Smooth muscle cell (in vitro differentiated cells): ENCODE measurements around the gene JAKMIP2. TPM values are rescaled to one million over a fixed set of nuclear protein-coding genes. Genes with fewer than 3 reads are reported as not detected.
A peak's percentile ranks its signal among the peaks of the same experiment; 100 is the strongest.

Experiments used
- DNase-seq: peaks from one replicate; lab custom pipeline; 2025; ENCODE audit not compliant: unreplicated experiment; lab: John Stamatoyannopoulos, UW
- H2AFZ ChIP-seq: fragments of 200-600 bp; sonication (generic); 2 replicates; pipeline ENCODE4 v1.6.0; 2016; ENCODE audit warnings: antibody characterized with exemption, low read depth, mild to moderate bottlenecking
- H3F3A ChIP-seq: fragments of 200-600 bp; sonication (generic); 2 replicates; pipeline ENCODE4 v1.6.0; 2017; ENCODE audit warnings: antibody characterized with exemption, low read depth
- H3K27ac ChIP-seq: fragments of 200-600 bp; sonication (generic); 2 replicates; pipeline ENCODE4 v1.5.1; 2016; ENCODE audit warnings: low read depth, mild to moderate bottlenecking
- H3K27me3 ChIP-seq: fragments of 200-600 bp; sonication (generic); 2 replicates; pipeline ENCODE4 v1.6.1; 2016; ENCODE audit warnings: low read depth, mild to moderate bottlenecking
- H3K36me3 ChIP-seq: fragments of 200-600 bp; sonication (generic); 2 replicates; pipeline ENCODE4 v1.5.1; 2016; ENCODE audit warnings: low read depth
- H3K4me1 ChIP-seq: fragments of 200-600 bp; sonication (generic); 2 replicates; pipeline ENCODE4 v1.5.1; 2016; ENCODE audit warnings: low read depth
- H3K4me2 ChIP-seq: fragments of 200-600 bp; sonication (generic); 2 replicates; pipeline ENCODE4 v1.6.0; 2016; ENCODE audit warnings: mild to moderate bottlenecking
- H3K4me3 ChIP-seq: fragments of 200-600 bp; sonication (generic); 2 replicates; pipeline ENCODE4 v1.5.1; 2016; ENCODE audit warnings: mild to moderate bottlenecking
- H3K79me2 ChIP-seq: fragments of 200-600 bp; sonication (generic); 2 replicates; pipeline ENCODE4 v1.6.0; 2016; ENCODE audit warnings: low read depth, mild to moderate bottlenecking
- H3K9ac ChIP-seq: fragments of 200-600 bp; sonication (generic); 2 replicates; pipeline ENCODE4 v1.6.0; 2016; ENCODE audit warnings: low read depth
- H3K9me3 ChIP-seq: fragments of 200-600 bp; sonication (generic); replicated peaks from 2 replicates; pipeline ENCODE4 v1.5.1; 2016; ENCODE audit warnings: low read depth
- H4K20me1 ChIP-seq: fragments of 200-600 bp; sonication (generic); 2 replicates; pipeline ENCODE4 v1.6.0; 2016; ENCODE audit warnings: low read depth
- CTCF ChIP-seq: fragments of 200-600 bp; sonication (generic); IDR thresholded peaks from 2 replicates; pipeline ENCODE4 v1.5.1; 2017; ENCODE audit warnings: borderline replicate concordance, mild to moderate bottlenecking, antibody characterized with exemption; ENCODE audit not compliant: insufficient read depth, poor library complexity, severe bottlenecking
- WGBS: methylation state at CpG from one replicate; pipeline ENCODE4 v1.1.7; 2016; ENCODE audit warnings: low lambda C conversion rate; 5-methylcytosine and 5-hydroxymethylcytosine counted together
- polyA plus RNA-seq: library from polyadenylated mRNA; unstranded; fragments of >200 nt; fragmentation: Nextera tagmentation; extraction: Ambion mirVana; gene quantifications from 2 replicates; pipeline ENCODE4 v1.2.1, GENCODE V29; 2016
- total RNA-seq: library from RNA; depleted of rRNA; stranded (reverse); fragments of >200 nt; gene quantifications from 2 replicates; pipeline ENCODE4 v1.2.3, GENCODE V29; 2014

The JAKMIP2 gene
- total and polyA plus RNA-seq, 2 experiments from 2014 or later: 2.9 to 7.6 TPM

GRCh38 chr5:147693233-147693632, 89.3 kb downstream of the JAKMIP2 start:
- no peaks in the 10 kb centered on the region for H3K79me2 ChIP-seq
- H3K36me3 ChIP-seq: no peaks in the 10 kb centered on the region
- no peaks in the 10 kb centered on the region for H3K4me1 ChIP-seq
- H3K9me3 ChIP-seq: no peaks in the 10 kb centered on the region
- TF ChIP-seq CTCF: no peak
- no peak overlapping the region for H3K4me3 ChIP-seq
- no peaks in the 10 kb centered on the region for H3K27me3 ChIP-seq
- H3K27ac ChIP-seq: no peak overlapping the region
- H3K9ac ChIP-seq: no peak overlapping the region
- H2AFZ ChIP-seq: no peak overlapping the region
- WGBS: 97% methylated on average over 1 of the region's 1 CpG
- H3F3A ChIP-seq: no peaks in the 10 kb centered on the region
- H4K20me1 ChIP-seq: no peaks in the 10 kb centered on the region
- no peak for DNase-seq
- no peak overlapping the region for H3K4me2 ChIP-seq

- Histone ChIP-seq H3K4me3 (no peak overlapping the region), H3K27me3 (no peaks in the 10 kb centered on the region), H3K9me3 (no peaks in the 10 kb centered on the region), H4K20me1 (no peaks in the 10 kb centered on the region), H3K27ac (no peak overlapping the region), H3K4me1 (no peaks in the 10 kb centered on the region), H3K4me2 (no peak overlapping the region), H3F3A (no peaks in the 10 kb centered on the region), H3K9ac (no peak overlapping the region), H3K36me3 (no peaks in the 10 kb centered on the region), H3K79me2 (no peaks in the 10 kb centered on the region), H2AFZ (no peak overlapping the region)
- TF ChIP-seq CTCF: no peak
- DNase-seq: no peak
- WGBS: 59% methylated on average over 3 of the region's 3 CpGs
Measured at GRCh38 chr5:147691130-147691529, 91.4 kb downstream of the JAKMIP2 start.

GRCh38 chr5:147690595-147690994, 91.9 kb downstream of the JAKMIP2 start:
- Histone ChIP-seq H3F3A (no peaks in the 10 kb centered on the region), H3K27ac (no peak overlapping the region), H3K9ac (no peak overlapping the region), H3K4me1 (no peaks in the 10 kb centered on the region), H3K36me3 (no peaks in the 10 kb centered on the region), H3K4me3 (no peak overlapping the region), H2AFZ (no peak overlapping the region), H3K9me3 (no peaks in the 10 kb centered on the region), H4K20me1 (no peaks in the 10 kb centered on the region), H3K79me2 (no peaks in the 10 kb centered on the region), H3K4me2 (no peak overlapping the region), H3K27me3 (no peaks in the 10 kb centered on the region)
- peak; percentile 11 for TF ChIP-seq CTCF
- no peak for DNase-seq
- WGBS: 60% methylated on average over 2 of the region's 2 CpGs

- H3K27me3 ChIP-seq: no peaks in the 10 kb centered on the region
- no peaks in the 10 kb centered on the region for H3K4me1 ChIP-seq
- H3K4me2 ChIP-seq: no peak overlapping the region
- no peaks in the 10 kb centered on the region for H3F3A ChIP-seq
- no peak overlapping the region for H3K9ac ChIP-seq
- no peak for DNase-seq
- H3K79me2 ChIP-seq: no peaks in the 10 kb centered on the region
- H2AFZ ChIP-seq: no peak overlapping the region
- no peaks in the 10 kb centered on the region for H3K9me3 ChIP-seq
- 95% methylated on average over 4 of the region's 4 CpGs for WGBS
- no peaks in the 10 kb centered on the region for H4K20me1 ChIP-seq
- no peak for TF ChIP-seq CTCF
- H3K36me3 ChIP-seq: no peaks in the 10 kb centered on the region
- H3K4me3 ChIP-seq: no peak overlapping the region
- H3K27ac ChIP-seq: no peak overlapping the region
Measured at GRCh38 chr5:147689426-147689825, 93.1 kb downstream of the JAKMIP2 start.
